IMR-90 (cell line): Measurements from ENCODE around the gene TM4SF18. TPM values are rescaled to one million over a fixed set of nuclear protein-coding genes. Genes with fewer than 3 reads are reported as not detected.
A peak's percentile ranks its signal among the peaks of the same experiment; 100 is the strongest.

Source experiments
- ATAC-seq: fragments of 200-7000 bp; cut with Tn5 transposase; 2 replicates; pipeline ENCODE4 v1.9.1; 2020; ENCODE audit warnings: low read depth, mild to moderate bottlenecking, moderate library complexity
- BruUV-seq: library from RNA; stranded (reverse); fragments of 400-500 nt; replicated peaks from 2 replicates; lab custom pipeline; 2021; lab: Mats Ljungman, UMichigan
- CTCF ChIA-PET: fragments of 300-600 bp; formaldehyde crosslinking; extraction: SDS; loops from one replicate; lab custom pipeline; 2021; ENCODE audit warnings: antibody characterized with exemption; lab: Yijun Ruan, JAX
- POLR2A ChIA-PET: fragments of 300-600 bp; sonication (Branson Sonifier 250); formaldehyde crosslinking; loops from one replicate; lab custom pipeline; 2022; ENCODE audit warnings: antibody characterized with exemption; ENCODE audit not compliant: unreplicated experiment; lab: Charles Lee
- DNase-seq: peaks from one replicate; pipeline ENCODE4 v3.0.0; 2013
- H2AFZ ChIP-seq: replicated peaks from 2 replicates; pipeline ENCODE3; 2013; ENCODE audit warnings: low read length, mild to moderate bottlenecking; ENCODE audit not compliant: poor library complexity
- H2AK5ac ChIP-seq: 2 replicates; pipeline ENCODE4 v1.6.1; 2013; ENCODE audit warnings: low read depth, low read length, inconsistent platforms
- H2AK9ac ChIP-seq: replicated peaks from 2 replicates; pipeline ENCODE3; 2013; ENCODE audit warnings: mild to moderate bottlenecking, low read depth, low read length, moderate library complexity; ENCODE audit not compliant: poor library complexity
- H2BK120ac ChIP-seq: 2 replicates; pipeline ENCODE4 v1.6.1; 2013; ENCODE audit warnings: low read depth, low read length, inconsistent platforms
- H2BK15ac ChIP-seq: 3 replicates; pipeline ENCODE4 v1.6.1; 2013; ENCODE audit warnings: low read depth, low read length, inconsistent platforms
- H2BK20ac ChIP-seq: 2 replicates; pipeline ENCODE4 v1.6.1; 2013; ENCODE audit warnings: low read depth, mild to moderate bottlenecking, inconsistent platforms, low read length, moderate library complexity
- H2BK5ac ChIP-seq: 2 replicates; pipeline ENCODE4 v1.6.1; 2013; ENCODE audit warnings: mild to moderate bottlenecking, low read depth, low read length, inconsistent platforms; ENCODE audit not compliant: poor library complexity, severe bottlenecking
- H3K14ac ChIP-seq: replicated peaks from 2 replicates; pipeline ENCODE4 v1.6.1; 2013; ENCODE audit warnings: low read depth, low read length, inconsistent platforms
- H3K18ac ChIP-seq: 2 replicates; pipeline ENCODE4 v1.6.1; 2013; ENCODE audit warnings: low read depth, low read length, control low read depth
- H3K23ac ChIP-seq: 2 replicates; pipeline ENCODE4 v1.6.1; 2013; ENCODE audit warnings: low read depth, low read length, inconsistent platforms
- H3K27ac ChIP-seq: 2 replicates; pipeline ENCODE4 v1.5.1; 2013; ENCODE audit warnings: mild to moderate bottlenecking, control low read depth, low read length; ENCODE audit not compliant: insufficient read depth
- H3K27me3 ChIP-seq: 2 replicates; pipeline ENCODE4 v1.6.1; 2013; ENCODE audit warnings: low read length; ENCODE audit not compliant: control insufficient read depth, insufficient read depth
- H3K36me3 ChIP-seq: 2 replicates; pipeline ENCODE4 v1.6.1; 2013; ENCODE audit warnings: low read length, mixed read lengths; ENCODE audit not compliant: control insufficient read depth, insufficient read depth
- H3K4ac ChIP-seq: 2 replicates; pipeline ENCODE4 v1.6.1; 2013; ENCODE audit warnings: low read depth, low read length, inconsistent platforms
- H3K4me1 ChIP-seq: 2 replicates; pipeline ENCODE4 v1.6.1; 2013; ENCODE audit warnings: low read length, mixed read lengths; ENCODE audit not compliant: control insufficient read depth, insufficient read depth
- H3K4me2 ChIP-seq: 2 replicates; pipeline ENCODE4 v1.6.1; 2013; ENCODE audit warnings: low read depth, mild to moderate bottlenecking, control low read depth, low read length, moderate library complexity
- H3K4me3 ChIP-seq: 2 replicates; pipeline ENCODE4 v1.5.1; 2013; ENCODE audit warnings: low read depth, mild to moderate bottlenecking, control low read depth, low read length, moderate library complexity; ENCODE audit not compliant: insufficient read depth
- H3K56ac ChIP-seq: 2 replicates; pipeline ENCODE4 v1.6.1; 2013; ENCODE audit warnings: low read length, inconsistent platforms; ENCODE audit not compliant: insufficient read depth; ENCODE audit errors: extremely low read depth
- H3K79me1 ChIP-seq, 2 experiments: 2 replicates each; pipeline ENCODE4 v1.6.1; 2013; ENCODE audit warnings: low read length in 2 of 2, inconsistent platforms in 1 of 2, low read depth in 1 of 2
- H3K9ac ChIP-seq: 2 replicates; pipeline ENCODE4 v1.6.1; 2013; ENCODE audit warnings: low read depth, low read length, control low read depth
- H3K9me1 ChIP-seq: 2 replicates; pipeline ENCODE4 v1.6.1; 2013; ENCODE audit warnings: low read length, inconsistent platforms; ENCODE audit not compliant: insufficient read depth
- H3K9me3 ChIP-seq: 2 replicates; pipeline ENCODE4 v1.6.1; 2013; ENCODE audit warnings: low read length; ENCODE audit not compliant: control insufficient read depth, insufficient read depth
- H4K20me1 ChIP-seq: 2 replicates; pipeline ENCODE4 v1.6.1; 2013; ENCODE audit warnings: low read length, inconsistent platforms; ENCODE audit not compliant: insufficient read depth
- H4K5ac ChIP-seq: 2 replicates; pipeline ENCODE4 v1.6.1; 2013; ENCODE audit warnings: mild to moderate bottlenecking, low read depth, low read length, control low read depth
- H4K8ac ChIP-seq, 2 experiments: 2 replicates each; pipeline ENCODE4 v1.6.1; 2013; ENCODE audit warnings: low read depth in 2 of 2, low read length in 2 of 2, control low read depth in 1 of 2, inconsistent platforms in 1 of 2
- H4K91ac ChIP-seq: 2 replicates; pipeline ENCODE4 v1.6.1; 2013; ENCODE audit warnings: low read depth, low read length, inconsistent platforms; ENCODE audit not compliant: insufficient read depth
- BHLHE40 ChIP-seq: fragments of 150-350 bp; IDR thresholded peaks from 2 replicates; pipeline ENCODE4 v1.6.1; 2016; ENCODE audit warnings: mild to moderate bottlenecking, low read depth, low read length
- FOS ChIP-seq: fragments of 150-350 bp; IDR thresholded peaks from 2 replicates; pipeline ENCODE4 v1.6.1; 2016; ENCODE audit warnings: low read depth, low read length
- MXI1 ChIP-seq: IDR thresholded peaks from 2 replicates; pipeline ENCODE4 v1.6.1; 2012; ENCODE audit warnings: low read depth, mild to moderate bottlenecking, low read length, moderate library complexity, borderline replicate concordance
- NFE2L2 ChIP-seq: fragments of 150-350 bp; IDR thresholded peaks from 2 replicates; pipeline ENCODE4 v1.6.1; 2016; ENCODE audit warnings: low read depth, mild to moderate bottlenecking, low read length
- POLR2A ChIP-seq: IDR thresholded peaks from 2 replicates; pipeline ENCODE4 v1.6.1; 2012; ENCODE audit warnings: mild to moderate bottlenecking, low read depth, low read length
- WGBS, 2 experiments: methylation state at CpG; one replicate each; pipeline versions ENCODE4 v1.1.5 to v1.1.7; 2013; ENCODE audit warnings: missing lambda C conversion rate in 2 of 2; ENCODE audit not compliant: insufficient read length in 1 of 2; ENCODE audit errors: extremely low coverage in 2 of 2; 5-methylcytosine and 5-hydroxymethylcytosine counted together
- dilution Hi-C: fragments of 300-500 bp; cut with HindIII; formaldehyde crosslinking; loops from one replicate; pipeline ENCODE4 v1.14.3; 2018; ENCODE audit warnings: low sequenced_read_pairs; ENCODE audit not compliant: unreplicated experiment
- in situ Hi-C: fragments of 300-500 bp; cut with MboI; formaldehyde crosslinking; loops from 3 replicates; pipeline ENCODE4 v1.14.3; 2019; ENCODE audit warnings: low sequenced_read_pairs, inconsistent platforms, mixed read lengths
- intact Hi-C: fragments of 100-400 bp; cut with micrococcal nuclease; formaldehyde crosslinking; loops from 2 replicates; pipeline ENCODE4 v1.10.0; 2022
- polyA plus RNA-seq, 3 experiments: library from polyadenylated mRNA; depleted of rRNA; stranded (reverse); fragments of >200 nt; gene quantifications; 2 replicates each; pipeline ENCODE4 v1.2.3, GENCODE V29; 2012; ENCODE audit warnings: low replicate concordance in 1 of 3
- total RNA-seq: library from RNA; depleted of rRNA; stranded (reverse); fragments of >200 nt; gene quantifications from 2 replicates; pipeline ENCODE4 v1.2.3, GENCODE V29; 2012

The TM4SF18 gene
- total and polyA plus RNA-seq, 2 of the 4 experiments (the other 2 are of a cell fraction): under 0.01 TPM; not detected in 1

- H3K27ac ChIP-seq: no peak overlapping the region
- CTCF ChIA-PET: no interaction called here
Measured at GRCh38 chr3:149366941-149367840, 33.8 kb upstream of the TM4SF18 start.

More at GRCh38 chr3:149366941-149367840, 33.8 kb upstream of the TM4SF18 start:
- Histone ChIP-seq H4K20me1 (no peaks in the 10 kb centered on the region), H3K4me2 (no peak overlapping the region), H3K56ac (no peak overlapping the region), H2BK15ac (no peak overlapping the region), H4K91ac (no peak overlapping the region), H3K79me1 (peaks cover 9 to 14% of the 10 kb centered on the region in 2 experiments), H4K5ac (no peak overlapping the region), H3K4ac (peak overlapping the region; percentile 38; the same call in 1 of the 2 replicates), H2BK5ac (peak overlapping the region; percentile 34), H3K14ac (0 out of 2 replicates have a peak overlapping the region, but pooled peaks have one; percentile 27), H3K9me3 (no peaks in the 10 kb centered on the region), H3K18ac (no peak overlapping the region), H3K4me1 (peaks cover 13% of the 10 kb centered on the region), H2BK20ac (peak overlapping the region; percentile 71; the same call in 1 of the 2 replicates), H4K8ac (no peak overlapping the region), H3K27me3 (no peaks in the 10 kb centered on the region), H3K23ac (no peak overlapping the region), H3K4me3 (no peak overlapping the region), H2BK120ac (0 out of 2 replicates have a peak overlapping the region, but pooled peaks have one; percentile 54), H3K36me3 (peaks cover 14% of the 10 kb centered on the region), H3K9ac (no peak overlapping the region), H3K9me1 (peaks cover 12% of the 10 kb centered on the region), H2AFZ (no peak overlapping the region), H2AK9ac (no peak overlapping the region), H2AK5ac (no peak overlapping the region)
- intact Hi-C loops (no loop called here), in situ Hi-C loops (no loop called here), dilution Hi-C loops (no loop called here)
- WGBS, 2 experiments: no CpG with 5 or more reads among the region's 3 CpGs
- DNase-seq (peak; percentile 76), ATAC-seq (peak; percentile 21)
- POLR2A ChIA-PET: no interaction called here
- no peak for TF ChIP-seq BHLHE40
- TF ChIP-seq NFE2L2: peak; percentile 51
- no peak for TF ChIP-seq MXI1
- TF ChIP-seq FOS: 0 out of 2 replicates have a peak, but pooled peaks have one; percentile 34
- peak; percentile 83 for TF ChIP-seq POLR2A
- no TSS peak for BruUV-seq
